ENCODE results near the gene MAP4.
A peak's percentile ranks its signal among the peaks of the same experiment; 100 is the strongest.
"Not testable (repeated sequence)": the region's sequence is repeated elsewhere in the genome, so short reads cannot be mapped to it uniquely, and the experiment has no call there.

Gene MAP4

GRCh38 chr3:48016301-48016973 lies at the start of gene MAP4:
Gene MAP4, minus strand, starts transcription at chr3:48016416. Its CDS starts 17,556 bp downstream, at chr3:47998860.
- no peak for FAIRE-seq

DNA sequence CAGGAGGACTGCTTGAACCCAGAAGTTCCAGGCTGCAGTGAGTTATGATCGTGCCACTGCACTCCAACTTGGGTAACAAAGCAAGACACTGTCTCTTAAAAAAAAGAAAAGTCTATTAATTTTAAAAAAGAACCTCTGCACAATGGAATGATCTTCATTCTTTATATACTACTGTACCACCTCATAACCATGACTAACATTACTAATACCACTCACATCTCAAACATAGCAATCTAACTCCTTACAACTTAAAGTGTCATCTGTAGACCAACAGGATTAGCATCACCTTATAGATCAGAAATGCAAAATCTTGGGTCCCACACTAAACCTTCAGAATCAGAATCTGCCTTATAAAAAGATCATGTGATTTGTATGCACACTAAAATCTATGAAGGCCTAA lies 48.8 kb upstream of the MAP4 start:
- FAIRE-seq, result no peak

DNA sequence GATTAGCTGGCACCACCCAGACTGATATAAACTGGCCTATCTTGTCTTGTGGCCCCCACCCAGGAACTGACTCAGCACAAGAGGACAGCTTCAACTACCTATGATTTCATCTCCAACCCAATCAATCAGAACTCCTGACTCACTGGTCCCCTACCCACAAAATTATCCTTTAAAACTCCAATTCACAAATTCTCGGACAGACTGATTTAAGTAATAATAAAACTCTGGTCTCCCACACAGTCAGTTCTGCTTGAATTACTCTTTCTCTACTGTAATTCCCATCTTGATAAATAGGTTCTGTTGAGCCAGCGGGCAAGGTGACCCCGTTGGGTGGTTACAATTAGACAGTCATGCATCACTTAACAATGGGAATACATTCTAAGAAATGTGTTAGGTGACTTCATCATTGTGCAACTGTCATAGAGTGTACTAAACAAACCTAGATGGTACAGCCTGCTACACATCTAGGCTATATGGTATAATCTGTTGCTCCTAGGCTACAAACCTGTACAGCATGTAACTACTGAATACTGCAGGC lies 48.1 kb upstream of the MAP4 start:
- no peak for FAIRE-seq

GRCh38 chr3:48061586-48061985 lies 45.4 kb upstream of the MAP4 start:
- FAIRE-seq, result not testable (repeated sequence)

DNA sequence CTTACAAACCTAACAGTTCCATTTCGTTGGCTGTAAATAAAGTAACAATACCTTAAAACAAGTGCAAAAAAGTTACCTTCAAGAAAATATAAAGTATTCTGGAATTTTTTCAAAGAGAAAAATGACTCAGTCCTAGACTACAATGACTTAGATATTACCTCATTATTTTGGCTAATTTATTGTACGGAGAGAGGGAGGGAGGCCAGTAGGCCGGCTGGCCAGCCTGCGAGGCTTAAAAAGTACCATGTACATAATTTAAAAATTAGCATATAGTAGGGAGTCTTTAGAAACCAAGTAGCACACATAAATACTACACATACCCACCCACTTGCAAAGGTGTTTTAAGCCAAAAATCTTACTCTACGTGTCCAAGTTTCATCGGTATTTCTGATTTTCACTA lies 41.9 kb upstream of the MAP4 start:
- no peak for FAIRE-seq

DNA sequence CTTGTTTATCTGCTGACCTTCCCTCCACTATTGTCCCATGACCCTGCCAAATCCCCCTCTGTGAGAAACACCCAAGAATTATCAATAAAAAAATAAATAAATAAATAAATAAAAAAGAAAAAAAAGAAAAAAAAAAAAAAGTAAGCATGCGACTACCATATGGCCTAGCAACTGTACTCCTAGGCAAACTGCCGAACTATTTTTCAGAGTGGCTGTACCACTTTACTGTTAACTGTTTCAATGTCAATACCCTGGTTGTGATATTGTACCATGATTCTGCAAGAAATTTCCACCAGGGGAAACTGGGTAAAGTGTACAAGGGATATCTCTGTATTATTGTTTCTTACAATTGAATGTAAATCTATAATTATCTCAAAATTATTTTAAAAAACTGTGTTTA lies 41.3 kb upstream of the MAP4 start:
- FAIRE-seq, result no peak

DNA sequence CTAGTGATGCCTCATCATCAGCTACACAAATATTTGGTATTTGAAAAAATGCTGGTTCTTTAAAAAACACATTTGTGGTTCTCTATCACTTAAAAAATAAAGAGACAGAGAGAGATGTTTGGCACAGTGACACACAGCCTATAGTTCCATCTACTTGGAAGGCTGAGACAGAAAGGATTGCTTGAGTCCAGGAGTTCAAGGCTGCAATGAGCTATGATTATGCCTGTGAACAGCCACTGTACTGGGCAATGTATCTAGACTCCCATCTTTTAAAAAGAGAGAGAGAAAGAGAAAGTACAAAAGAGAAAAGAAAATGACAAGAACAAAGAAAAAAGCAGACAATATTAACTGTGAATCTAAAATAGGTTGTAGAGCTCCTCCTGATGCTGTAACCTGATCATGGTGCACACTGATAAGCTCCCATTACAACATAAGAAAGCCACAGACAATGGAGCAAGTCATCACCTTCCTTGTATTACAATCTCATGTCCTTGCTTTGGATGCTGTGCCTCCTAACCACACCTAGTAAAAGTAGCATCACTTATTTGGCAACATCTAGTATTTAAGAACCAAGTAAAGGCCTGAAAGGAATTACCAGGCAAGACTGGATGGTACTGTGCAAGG lies 31.7 kb upstream of the MAP4 start:
- FAIRE-seq, result no peak

DNA sequence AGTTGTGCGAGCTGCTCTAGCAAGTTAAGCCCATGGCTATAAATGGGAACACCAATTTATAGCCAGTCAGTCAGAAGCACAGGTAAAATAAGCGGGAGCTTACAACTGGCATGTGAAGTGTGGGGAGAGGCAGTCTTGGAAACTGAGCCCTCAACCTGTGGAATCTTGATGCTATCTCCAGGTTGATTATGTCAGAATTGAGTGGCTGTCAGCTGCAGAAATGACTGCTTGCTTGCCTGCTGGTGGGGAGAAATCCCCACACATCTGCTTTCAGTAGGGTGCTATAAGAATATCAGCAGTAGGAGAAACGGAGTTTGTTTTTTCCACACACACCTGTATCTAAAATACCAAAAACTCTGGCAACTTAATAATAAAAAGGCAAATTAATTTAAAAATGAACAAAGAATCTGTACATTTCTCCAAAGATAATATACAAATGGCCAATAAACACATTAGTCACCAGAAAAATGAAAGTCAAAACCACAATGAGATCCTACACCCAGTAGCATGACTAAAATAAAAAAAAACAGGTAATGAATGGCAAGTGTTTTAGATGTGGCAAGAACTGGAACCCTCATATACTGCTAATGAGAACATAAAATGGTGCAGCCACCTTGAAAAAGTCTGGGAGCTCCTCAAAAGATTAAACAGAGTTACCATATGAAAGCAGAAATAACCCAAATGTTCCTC lies 26.0 kb upstream of the MAP4 start:
- no peak for FAIRE-seq

DNA sequence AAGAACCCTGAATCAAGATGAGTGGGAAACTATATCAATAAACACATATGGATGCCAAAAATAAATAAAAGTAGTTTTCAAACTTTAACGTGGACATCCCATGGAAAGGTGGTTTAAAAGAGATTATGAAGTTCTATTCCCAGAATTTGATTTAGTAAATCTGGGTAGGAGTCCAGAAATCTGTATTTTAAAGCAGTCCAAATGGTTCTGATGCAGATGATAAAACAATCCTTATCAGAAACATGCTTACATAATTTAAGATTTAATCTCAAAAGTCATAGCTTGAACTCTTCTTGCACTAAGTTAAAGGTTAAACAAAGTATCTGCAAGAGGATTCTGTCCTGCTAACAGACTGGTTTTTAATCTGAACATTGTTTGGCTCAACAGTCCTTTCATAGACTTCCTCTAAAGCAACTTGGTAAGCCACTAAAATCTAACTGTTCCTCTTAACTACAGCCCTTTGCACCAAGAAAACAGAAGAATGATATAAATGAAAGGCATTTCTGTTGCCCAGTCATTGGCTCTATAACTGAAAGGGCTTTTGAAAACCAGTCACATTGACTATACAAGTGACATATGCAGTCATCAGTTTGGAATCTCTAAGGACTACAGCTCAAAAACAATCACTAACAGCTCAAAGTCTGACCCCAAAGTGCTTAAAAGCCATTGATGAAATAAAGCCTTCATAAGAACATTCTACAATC lies 23.4 kb upstream of the MAP4 start:
- FAIRE-seq, result peak; percentile 74

GRCh38 chr3:48038971-48039481 lies 22.8 kb upstream of the MAP4 start:
- FAIRE-seq, result no peak

GRCh38 chr3:48034000-48034516 lies 17.8 kb upstream of the MAP4 start:
- no peak for FAIRE-seq

DNA sequence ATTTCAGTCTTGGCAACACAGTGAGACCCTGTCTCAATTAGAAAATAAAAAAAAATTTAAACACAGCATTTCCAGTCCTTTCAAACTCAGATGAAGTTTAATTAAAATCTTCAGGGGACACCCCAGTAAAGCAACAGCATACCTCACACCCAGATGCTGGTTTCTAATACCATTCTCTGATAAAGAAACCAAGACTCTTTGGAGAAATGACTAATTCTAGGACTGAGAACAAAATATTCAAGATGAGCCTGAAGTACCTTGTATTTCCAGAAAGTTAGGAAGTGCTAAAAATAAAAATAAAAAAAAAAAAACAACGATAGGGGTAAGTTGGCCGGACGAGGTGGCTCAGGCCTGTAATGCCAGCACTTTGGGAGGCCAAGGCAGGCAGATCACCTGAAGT lies 14.0 kb upstream of the MAP4 start:
- FAIRE-seq, result no peak

DNA sequence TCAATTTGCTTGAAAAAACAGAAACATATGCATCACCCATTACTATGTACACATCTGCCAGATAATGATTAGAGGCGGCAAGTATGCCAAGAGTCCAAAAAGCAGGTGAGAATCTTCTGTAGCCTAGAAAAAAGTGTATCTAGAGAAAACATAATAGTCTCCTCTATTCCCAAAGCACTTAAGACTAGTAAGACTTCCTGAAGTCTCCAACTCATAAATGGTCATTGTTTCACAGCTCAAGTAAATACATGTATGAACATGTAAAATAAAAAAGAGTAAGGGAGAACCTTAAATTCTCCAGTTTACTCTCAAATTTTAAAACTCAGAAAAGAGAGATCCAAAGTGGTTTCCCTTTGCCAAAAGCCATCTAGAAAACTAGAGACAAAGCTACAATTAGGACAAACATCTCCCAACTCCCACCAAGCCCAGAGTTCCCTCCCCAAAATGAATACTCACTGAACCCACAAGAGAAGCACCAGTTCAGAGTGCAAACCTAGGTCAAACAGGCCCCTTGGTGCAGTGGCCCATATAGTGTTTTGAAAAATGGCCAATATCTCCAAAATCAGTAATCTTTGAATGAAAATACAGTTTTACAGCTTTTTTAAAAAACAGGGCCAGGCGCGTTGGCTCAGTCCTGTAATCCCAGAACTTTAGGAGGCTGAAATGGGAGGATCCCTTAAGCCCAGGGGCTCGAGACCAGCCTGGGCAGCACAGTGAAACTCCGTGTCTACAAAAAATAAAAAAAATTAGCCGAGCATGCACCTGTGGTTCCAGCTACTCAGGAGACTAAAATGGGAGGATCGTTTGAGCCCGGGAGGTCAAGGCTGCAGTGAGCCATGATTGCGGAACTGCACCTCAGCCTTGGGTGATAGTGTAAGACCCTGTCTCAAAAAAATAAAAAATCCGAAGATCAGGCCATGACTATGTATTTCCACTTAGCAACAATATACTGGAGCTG lies 11.0 kb upstream of the MAP4 start:
- FAIRE-seq, result no peak

DNA sequence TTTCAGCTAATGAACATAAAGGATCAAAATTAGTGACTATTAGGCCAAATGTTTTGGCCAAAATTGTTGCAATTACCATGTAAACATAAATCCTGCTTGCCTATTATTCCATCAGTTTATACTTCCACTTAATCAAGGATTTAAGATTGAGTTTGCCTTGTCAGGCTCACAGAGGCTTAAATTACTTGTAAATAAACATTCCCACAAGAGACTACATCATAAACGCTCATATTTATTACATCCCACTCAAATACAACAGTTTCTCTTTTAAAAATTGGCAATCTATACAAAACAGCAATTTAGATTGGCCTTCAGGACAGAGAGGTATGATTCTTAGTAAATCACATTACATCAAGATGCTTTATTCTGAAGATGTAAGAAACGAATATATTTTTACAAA lies 9.9 kb upstream of the MAP4 start:
- no peak for FAIRE-seq

DNA sequence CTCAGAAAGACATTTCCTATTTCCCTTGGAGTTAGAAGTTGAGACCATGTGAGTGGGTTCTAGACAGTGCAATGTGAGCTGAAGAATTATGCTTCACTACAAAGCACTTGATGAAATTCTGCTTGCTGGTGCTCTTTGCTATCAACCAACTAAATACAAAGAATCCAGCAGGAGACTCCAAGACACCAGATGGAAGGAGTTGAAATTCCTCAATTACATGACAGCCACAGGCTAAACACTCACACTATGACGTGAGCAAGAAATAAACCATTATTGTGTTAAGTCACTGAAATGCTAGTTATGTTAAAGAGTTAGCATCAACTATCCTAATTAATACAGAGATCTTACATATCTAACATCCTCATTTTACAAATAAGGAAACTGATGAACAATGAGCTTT lies 8.2 kb upstream of the MAP4 start:
- no peak for FAIRE-seq

DNA sequence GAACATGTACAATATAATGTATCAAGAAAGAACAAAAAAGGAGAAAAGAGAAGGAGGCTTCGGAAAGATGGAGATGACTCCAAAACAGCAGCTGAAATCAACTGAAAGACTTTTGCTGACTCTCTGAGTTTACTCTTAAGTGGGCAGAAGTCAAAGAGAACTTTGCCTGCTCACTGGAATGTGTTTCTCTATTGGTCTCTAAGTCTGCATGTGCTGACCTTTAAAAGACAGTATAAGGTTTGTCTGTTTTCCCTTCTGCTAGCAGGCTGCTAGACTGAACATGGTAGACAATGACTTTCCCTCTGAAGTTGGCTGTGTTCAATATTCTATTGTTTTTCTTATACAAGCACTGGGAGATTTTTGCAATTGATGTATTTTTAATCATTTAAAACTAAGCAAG lies 7.2 kb upstream of the MAP4 start:
- FAIRE-seq, result no peak

- no peak for FAIRE-seq
Measured at GRCh38 chr3:48022178-48022577, 6.0 kb upstream of the MAP4 start.

- FAIRE-seq, result no peak
Measured at GRCh38 chr3:48018841-48019240, 2.6 kb upstream of the MAP4 start.

- no peak for FAIRE-seq
Measured at GRCh38 chr3:48015431-48016180, 610 bp downstream of the MAP4 start.

DNA sequence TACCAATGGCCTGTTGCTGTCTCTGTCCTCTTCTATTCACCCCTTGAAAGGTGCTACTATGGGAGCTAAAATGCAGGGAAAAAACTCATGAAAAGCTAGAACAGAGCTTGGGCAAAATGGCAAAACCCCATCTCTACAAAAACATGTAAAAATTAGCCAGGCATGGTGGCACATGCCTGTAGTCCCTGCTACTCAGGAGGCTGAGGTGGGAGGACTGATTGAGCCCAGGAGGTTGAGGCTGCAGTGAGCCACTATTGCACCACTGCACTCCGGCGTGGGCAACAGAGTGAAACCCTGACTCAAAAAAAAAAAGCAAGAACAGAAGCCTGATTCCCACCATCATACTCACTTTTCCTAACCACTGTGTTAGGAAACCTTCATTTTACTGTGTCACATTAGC lies 1.9 kb downstream of the MAP4 start:
- FAIRE-seq, result no peak
